Measurements from ENCODE around the gene SEC24D.

The SEC24D gene

DNA sequence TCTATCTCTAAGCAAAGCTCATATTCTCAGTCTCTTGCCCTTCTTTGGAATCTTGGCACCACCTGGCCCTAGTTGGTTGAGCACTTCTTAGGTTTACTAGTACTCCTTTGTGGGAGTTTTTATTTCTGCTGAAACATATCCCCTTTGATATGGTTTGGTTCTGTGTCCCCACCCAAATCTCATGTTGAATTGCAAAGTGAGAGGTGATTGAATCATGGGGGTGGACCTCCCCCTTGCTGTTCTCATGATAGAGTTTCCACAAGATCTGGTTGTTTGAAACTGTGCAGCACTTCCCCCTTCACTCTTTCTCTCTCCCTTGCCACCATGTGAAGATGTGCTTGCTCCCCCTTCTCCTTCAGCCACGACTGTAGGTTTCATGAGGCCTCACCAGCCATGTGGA lies 30.5 kb upstream of the SEC24D start:
- DNase-seq (ENCODE audit: low read depth, low spot score) = no peak
- Histone ChIP-seq H3K27me3 (ENCODE audit: control insufficient read depth, insufficient read depth, low read length) (no peaks in the 10 kb centered on the region), H3K4me3 (ENCODE audit: low read length) (no peak overlapping the region), H3K4me1 (ENCODE audit: control insufficient read depth, insufficient read depth, low read length) (no peaks in the 10 kb centered on the region), H3K9me3 (ENCODE audit: control insufficient read depth, insufficient read depth, low read length) (no peaks in the 10 kb centered on the region), H3K27ac (ENCODE audit: low read length) (no peak overlapping the region), H3K36me3 (ENCODE audit: control insufficient read depth, insufficient read depth, low read length) (no peaks in the 10 kb centered on the region)
- WGBS (ENCODE audit: insufficient coverage, insufficient read length) = no CpG with 5 or more reads among the region's 1 CpG

DNA sequence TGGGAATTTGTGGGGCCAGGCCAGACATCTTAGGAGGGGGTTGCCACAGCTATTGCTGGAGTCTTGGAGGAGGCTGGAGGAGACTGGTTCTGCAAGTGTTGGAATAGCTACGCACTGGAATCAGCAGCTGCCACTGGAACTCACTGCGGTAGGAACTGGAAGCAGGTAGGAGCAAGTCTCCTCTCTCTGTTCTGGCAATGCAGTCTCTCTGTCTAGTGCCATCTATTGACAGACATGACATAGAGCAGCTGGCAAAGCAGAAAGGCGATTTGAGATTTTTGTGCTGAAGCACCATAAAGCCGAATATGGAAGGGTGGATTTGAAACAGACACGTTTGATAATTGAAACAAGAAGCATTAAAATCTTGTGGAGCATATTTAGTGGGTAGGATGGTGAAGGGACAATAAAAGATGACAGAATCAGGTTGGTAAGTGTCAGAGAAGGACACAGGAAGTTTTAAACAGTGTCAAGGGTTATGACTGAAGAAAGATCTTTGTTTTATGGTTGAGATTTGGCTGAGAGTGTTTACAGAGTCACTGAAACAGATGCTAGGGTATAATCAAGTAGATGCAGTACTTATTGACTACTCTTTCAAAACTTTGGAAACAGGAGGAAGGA lies 29.3 kb upstream of the SEC24D start:
- Histone ChIP-seq H3K27ac (ENCODE audit: low read length) (no peak overlapping the region), H3K4me1 (ENCODE audit: control insufficient read depth, insufficient read depth, low read length) (no peaks in the 10 kb centered on the region), H3K36me3 (ENCODE audit: control insufficient read depth, insufficient read depth, low read length) (no peaks in the 10 kb centered on the region), H3K27me3 (ENCODE audit: control insufficient read depth, insufficient read depth, low read length) (no peaks in the 10 kb centered on the region), H3K9me3 (ENCODE audit: control insufficient read depth, insufficient read depth, low read length) (no peaks in the 10 kb centered on the region), H3K4me3 (ENCODE audit: low read length) (no peak overlapping the region)
- WGBS (ENCODE audit: insufficient coverage, insufficient read length) = no CpG with 5 or more reads among the region's 5 CpGs
- peak; percentile 55 for DNase-seq (ENCODE audit: low read depth, low spot score)

DNA sequence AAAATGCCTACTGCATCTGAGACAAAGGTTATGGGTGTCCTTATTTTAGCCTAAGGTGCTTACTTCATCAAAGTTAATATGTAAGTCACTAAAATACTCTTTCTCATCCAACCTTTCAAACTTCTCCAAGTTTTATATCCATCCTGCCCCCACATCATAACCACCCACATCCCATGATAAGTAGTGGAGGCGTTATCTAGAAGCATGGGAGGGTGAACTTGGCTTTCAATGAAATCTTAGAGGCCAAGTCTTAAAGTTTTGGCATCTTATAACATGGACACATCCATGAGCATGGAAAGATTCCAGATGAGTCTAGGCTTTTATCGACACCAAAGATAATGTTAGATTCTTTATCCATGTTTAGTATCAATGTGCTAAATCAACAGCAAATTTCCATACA lies 22.9 kb upstream of the SEC24D start:
- WGBS (ENCODE audit: insufficient coverage, insufficient read length) = no CpG with 5 or more reads among the region's 2 CpGs
- no peak for DNase-seq (ENCODE audit: low read depth, low spot score)
- no peak overlapping the region for H3K4me3 ChIP-seq (ENCODE audit: low read length)

DNA sequence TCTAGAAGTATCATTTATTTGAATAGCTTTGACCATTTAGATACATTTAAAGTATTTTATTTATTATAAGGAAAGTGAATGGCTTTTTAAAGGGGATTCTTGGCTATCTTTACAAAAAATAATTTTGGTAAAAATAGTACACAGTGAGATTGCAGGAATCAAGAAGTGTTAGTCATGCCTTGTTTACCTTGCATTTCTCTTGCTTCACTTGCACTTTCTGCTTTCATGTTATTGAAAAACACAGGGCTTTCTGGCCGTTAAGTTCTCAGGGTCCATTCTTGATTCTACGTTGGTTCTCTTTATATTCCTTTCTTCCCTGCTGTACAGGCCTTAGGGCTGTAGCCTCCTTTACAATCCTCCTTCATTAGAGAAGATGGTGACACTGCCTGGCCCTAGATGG lies 21.8 kb upstream of the SEC24D start:
- Histone ChIP-seq H3K4me1 (ENCODE audit: control insufficient read depth, insufficient read depth, low read length) (no peaks in the 10 kb centered on the region), H3K27me3 (ENCODE audit: control insufficient read depth, insufficient read depth, low read length) (no peaks in the 10 kb centered on the region), H3K4me3 (ENCODE audit: low read length) (no peak overlapping the region), H3K9me3 (ENCODE audit: control insufficient read depth, insufficient read depth, low read length) (no peaks in the 10 kb centered on the region), H3K36me3 (ENCODE audit: control insufficient read depth, insufficient read depth, low read length) (no peaks in the 10 kb centered on the region), H3K27ac (ENCODE audit: low read length) (no peak overlapping the region)
- WGBS (ENCODE audit: insufficient coverage, insufficient read length) = no CpG with 5 or more reads among the region's 2 CpGs
- no peak for DNase-seq (ENCODE audit: low read depth, low spot score)

More for the DNA sequence above, 22.9 kb upstream of the SEC24D start:
- H3K4me1 ChIP-seq (ENCODE audit: control insufficient read depth, insufficient read depth, low read length) = no peaks in the 10 kb centered on the region
- H3K27me3 ChIP-seq (ENCODE audit: control insufficient read depth, insufficient read depth, low read length) = no peaks in the 10 kb centered on the region
- no peak overlapping the region for H3K27ac ChIP-seq (ENCODE audit: low read length)
- H3K9me3 ChIP-seq (ENCODE audit: control insufficient read depth, insufficient read depth, low read length) = no peaks in the 10 kb centered on the region
- no peaks in the 10 kb centered on the region for H3K36me3 ChIP-seq (ENCODE audit: control insufficient read depth, insufficient read depth, low read length)

DNA sequence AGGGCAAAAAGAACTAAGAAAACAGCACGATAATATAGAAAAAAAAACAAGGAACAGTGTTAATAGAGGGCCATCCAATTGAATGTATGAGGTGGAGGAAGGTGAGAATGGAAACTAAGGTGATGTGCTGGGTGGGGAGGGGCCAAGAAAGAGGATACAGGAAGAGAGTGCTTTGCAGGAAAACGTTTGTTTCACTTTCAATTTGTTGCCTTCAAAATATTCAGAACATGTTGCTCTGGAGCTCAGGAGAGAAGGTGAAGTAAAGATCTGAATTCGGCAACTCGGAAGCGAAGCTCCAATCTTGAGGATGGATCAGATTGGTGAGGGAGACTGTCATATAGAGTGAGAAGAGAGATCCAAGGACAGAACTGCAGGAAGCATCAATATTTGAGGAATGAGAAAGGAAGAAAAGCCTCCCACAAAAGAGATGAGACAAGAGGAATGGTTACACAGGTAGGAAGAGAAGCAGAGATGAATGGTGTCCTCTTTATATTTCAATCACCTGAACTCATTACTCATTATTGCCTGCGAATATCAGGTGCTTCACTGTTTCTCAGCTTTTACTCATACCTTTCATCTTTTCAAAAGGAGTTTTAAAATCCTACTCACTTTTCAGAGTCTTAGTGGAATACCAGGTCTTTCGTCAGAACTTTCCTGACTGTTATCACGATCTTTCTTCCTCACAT lies 14.7 kb upstream of the SEC24D start:
- WGBS (ENCODE audit: insufficient coverage, insufficient read length) = no CpG with 5 or more reads among the region's 8 CpGs
- Histone ChIP-seq H3K9me3 (ENCODE audit: control insufficient read depth, insufficient read depth, low read length) (no peaks in the 10 kb centered on the region), H3K4me1 (ENCODE audit: control insufficient read depth, insufficient read depth, low read length) (no peaks in the 10 kb centered on the region), H3K27ac (ENCODE audit: low read length) (peak overlapping the region; percentile 99), H3K36me3 (ENCODE audit: control insufficient read depth, insufficient read depth, low read length) (no peaks in the 10 kb centered on the region), H3K27me3 (ENCODE audit: control insufficient read depth, insufficient read depth, low read length) (no peaks in the 10 kb centered on the region), H3K4me3 (ENCODE audit: low read length) (peak overlapping the region; percentile 61; the same call in 1 of the 2 replicates)
- DNase-seq (ENCODE audit: low read depth, low spot score) = no peak

DNA sequence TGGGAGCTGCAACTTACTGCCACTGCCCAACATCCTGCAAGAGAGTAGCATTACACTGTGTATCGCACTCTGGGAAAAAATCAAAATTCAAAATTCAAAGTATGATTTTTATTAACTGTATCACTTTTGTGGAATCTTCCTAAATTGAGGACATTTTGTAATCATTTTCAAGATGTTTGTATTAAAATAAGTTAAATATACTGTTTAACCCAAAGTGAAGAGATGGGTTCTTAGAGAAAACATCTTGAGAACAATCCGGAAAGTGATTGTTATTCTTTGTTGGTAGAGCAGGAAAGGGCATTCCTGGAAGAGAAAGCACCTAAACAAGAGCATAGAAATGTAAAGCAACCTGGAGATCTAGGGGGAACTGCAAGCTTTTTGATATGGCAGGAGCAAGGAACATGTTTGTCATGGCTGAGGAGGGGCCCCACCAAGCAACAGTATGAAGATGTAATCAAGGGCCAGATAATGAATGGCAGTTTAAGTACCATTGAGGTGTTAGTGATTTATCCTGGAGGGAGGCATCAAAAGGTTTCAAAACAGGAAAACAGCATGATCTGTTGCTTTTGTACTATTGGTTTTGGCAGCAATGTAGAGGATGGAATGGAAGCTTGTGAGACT lies 14.1 kb upstream of the SEC24D start:
- DNase-seq (ENCODE audit: low read depth, low spot score) = peak; percentile 55
- Histone ChIP-seq H3K27me3 (ENCODE audit: control insufficient read depth, insufficient read depth, low read length) (no peaks in the 10 kb centered on the region), H3K27ac (ENCODE audit: low read length) (peak overlapping the region; percentile 99), H3K36me3 (ENCODE audit: control insufficient read depth, insufficient read depth, low read length) (no peaks in the 10 kb centered on the region), H3K4me3 (ENCODE audit: low read length) (peak overlapping the region; percentile 61; the same call in 1 of the 2 replicates), H3K4me1 (ENCODE audit: control insufficient read depth, insufficient read depth, low read length) (no peaks in the 10 kb centered on the region), H3K9me3 (ENCODE audit: control insufficient read depth, insufficient read depth, low read length) (no peaks in the 10 kb centered on the region)
- no CpG with 5 or more reads among the region's 2 CpGs for WGBS (ENCODE audit: insufficient coverage, insufficient read length)

DNA sequence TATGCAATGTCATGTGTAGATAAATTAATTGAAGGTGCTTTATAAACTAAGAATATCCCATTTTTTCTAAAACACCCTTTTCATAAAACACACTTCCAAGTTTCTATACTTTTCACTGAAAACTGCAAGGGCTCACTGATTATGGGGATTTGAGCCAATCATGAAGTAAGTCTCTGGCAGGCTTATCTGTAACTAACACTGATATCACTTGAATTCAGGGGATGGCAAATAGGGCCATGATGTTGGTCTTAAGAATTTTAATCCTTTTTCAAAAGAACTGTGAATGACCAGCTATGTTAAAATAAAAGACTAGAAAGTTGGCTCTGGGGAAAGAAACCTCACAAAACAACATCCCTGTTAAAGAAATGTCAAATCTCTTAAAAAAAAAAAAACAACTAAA lies 13.0 kb upstream of the SEC24D start:
- H3K27me3 ChIP-seq (ENCODE audit: control insufficient read depth, insufficient read depth, low read length) = no peaks in the 10 kb centered on the region
- no peaks in the 10 kb centered on the region for H3K9me3 ChIP-seq (ENCODE audit: control insufficient read depth, insufficient read depth, low read length)
- DNase-seq (ENCODE audit: low read depth, low spot score) = no peak
- H3K4me1 ChIP-seq (ENCODE audit: control insufficient read depth, insufficient read depth, low read length) = no peaks in the 10 kb centered on the region
- H3K36me3 ChIP-seq (ENCODE audit: control insufficient read depth, insufficient read depth, low read length) = no peaks in the 10 kb centered on the region
- H3K27ac ChIP-seq (ENCODE audit: low read length) = no peak overlapping the region
- no peak overlapping the region for H3K4me3 ChIP-seq (ENCODE audit: low read length)

DNA sequence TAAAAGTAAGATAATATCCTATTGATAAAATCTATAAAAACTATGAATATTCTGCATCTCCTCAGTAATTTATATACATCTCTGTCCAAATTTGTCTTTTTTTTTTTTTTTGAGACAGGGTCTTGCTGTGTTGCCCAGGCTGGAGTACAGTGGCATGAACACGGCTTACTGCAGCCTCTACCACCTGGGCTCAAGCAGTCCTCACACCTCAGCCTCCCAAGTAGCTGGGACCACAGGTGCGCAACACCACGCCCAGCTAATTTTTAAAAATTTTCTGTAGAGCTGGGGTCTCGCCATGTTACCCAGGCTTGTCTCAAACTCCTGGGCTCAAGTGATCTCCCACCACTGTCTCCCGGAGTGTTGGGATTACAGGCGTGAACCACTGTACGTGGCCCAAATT lies 12.3 kb upstream of the SEC24D start:
- Histone ChIP-seq H3K27ac (ENCODE audit: low read length) (no peak overlapping the region), H3K4me1 (ENCODE audit: control insufficient read depth, insufficient read depth, low read length) (no peaks in the 10 kb centered on the region), H3K4me3 (ENCODE audit: low read length) (no peak overlapping the region), H3K9me3 (ENCODE audit: control insufficient read depth, insufficient read depth, low read length) (no peaks in the 10 kb centered on the region), H3K27me3 (ENCODE audit: control insufficient read depth, insufficient read depth, low read length) (no peaks in the 10 kb centered on the region), H3K36me3 (ENCODE audit: control insufficient read depth, insufficient read depth, low read length) (no peaks in the 10 kb centered on the region)
- no CpG with 5 or more reads among the region's 7 CpGs for WGBS (ENCODE audit: insufficient coverage, insufficient read length)
- no peak for DNase-seq (ENCODE audit: low read depth, low spot score)

DNA sequence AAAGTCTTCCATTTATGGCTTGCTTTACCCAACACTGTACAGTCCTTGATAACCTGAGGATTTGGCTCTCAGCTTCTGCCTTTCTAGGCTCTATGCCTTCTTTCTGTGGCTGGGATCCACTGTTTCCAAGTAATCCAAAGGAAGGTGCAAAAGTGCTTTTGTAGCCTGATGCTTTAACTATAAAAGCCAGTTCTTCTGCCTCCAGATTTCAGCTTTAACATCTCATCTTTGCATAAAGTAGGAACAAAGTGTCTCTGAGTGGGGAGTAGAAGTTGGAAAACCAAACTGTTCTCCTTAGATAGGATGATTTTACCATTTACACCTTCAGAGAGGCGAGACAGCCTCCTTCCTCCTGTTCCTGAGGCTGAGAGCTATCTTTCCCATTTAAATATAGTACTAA lies 11.1 kb upstream of the SEC24D start:
- H3K27ac ChIP-seq (ENCODE audit: low read length) = no peak overlapping the region

DNA sequence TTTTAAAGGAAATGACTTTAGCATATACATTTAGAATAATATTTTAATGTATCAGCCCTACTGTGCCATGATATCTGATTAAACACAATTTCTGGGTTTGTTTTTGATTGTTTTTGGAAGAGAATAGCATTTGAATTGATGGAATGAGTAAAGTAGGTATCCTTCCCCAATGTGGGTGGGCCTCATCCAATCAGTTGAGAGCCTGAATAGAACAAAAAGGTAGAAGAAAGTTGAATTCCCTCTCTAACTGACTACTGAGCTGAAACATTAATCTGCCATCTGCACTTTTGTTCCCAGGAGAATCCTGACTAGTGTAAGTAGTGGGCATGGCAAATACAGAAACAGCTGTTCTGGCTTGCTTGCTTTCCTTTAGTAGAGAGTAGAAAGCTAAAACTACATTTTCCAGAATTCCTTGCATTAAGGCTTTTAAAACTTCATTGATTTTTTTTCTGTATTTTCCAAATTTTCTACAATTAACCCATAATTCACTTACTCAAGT lies 9.7 kb upstream of the SEC24D start:
- H3K27me3 ChIP-seq (ENCODE audit: control insufficient read depth, insufficient read depth, low read length) = no peaks in the 10 kb centered on the region
- no peak for DNase-seq (ENCODE audit: low read depth, low spot score)

More for the DNA sequence above, 11.1 kb upstream of the SEC24D start:
- no CpG with 5 or more reads among the region's 1 CpG for WGBS (ENCODE audit: insufficient coverage, insufficient read length)
- H3K36me3 ChIP-seq (ENCODE audit: control insufficient read depth, insufficient read depth, low read length) = no peaks in the 10 kb centered on the region
- no peak for DNase-seq (ENCODE audit: low read depth, low spot score)
- H3K9me3 ChIP-seq (ENCODE audit: control insufficient read depth, insufficient read depth, low read length) = no peaks in the 10 kb centered on the region
- H3K4me1 ChIP-seq (ENCODE audit: control insufficient read depth, insufficient read depth, low read length) = no peaks in the 10 kb centered on the region
- no peak overlapping the region for H3K4me3 ChIP-seq (ENCODE audit: low read length)
- no peaks in the 10 kb centered on the region for H3K27me3 ChIP-seq (ENCODE audit: control insufficient read depth, insufficient read depth, low read length)

More for the DNA sequence above, 9.7 kb upstream of the SEC24D start:
- H3K4me3 ChIP-seq (ENCODE audit: low read length) = no peak overlapping the region
- H3K36me3 ChIP-seq (ENCODE audit: control insufficient read depth, insufficient read depth, low read length) = no peaks in the 10 kb centered on the region
- H3K4me1 ChIP-seq (ENCODE audit: control insufficient read depth, insufficient read depth, low read length) = no peaks in the 10 kb centered on the region
- H3K27ac ChIP-seq (ENCODE audit: low read length) = no peak overlapping the region
- no peaks in the 10 kb centered on the region for H3K9me3 ChIP-seq (ENCODE audit: control insufficient read depth, insufficient read depth, low read length)
